HL-60 (cell line): ENCODE measurements around the gene INTS4.

ENCODE experiments used
- CTCF ChIP-seq: IDR thresholded peaks from one replicate; pipeline ENCODE4 v1.5.1; 2011; ENCODE audit warnings: low read length, control low read depth, inconsistent platforms; ENCODE audit not compliant: insufficient read depth
- GABPA ChIP-seq: IDR thresholded peaks from 2 replicates; pipeline ENCODE4 v1.6.1; 2012; ENCODE audit warnings: low read depth
- POLR2AphosphoS5 ChIP-seq: IDR thresholded peaks from 2 replicates; pipeline ENCODE4 v1.6.1; 2012; ENCODE audit warnings: low read depth
- REST ChIP-seq: IDR thresholded peaks from 2 replicates; pipeline ENCODE4 v1.6.1; 2012; ENCODE audit warnings: low read depth; ENCODE audit not compliant: insufficient replicate concordance

- TF ChIP-seq CTCF, result no peak
- TF ChIP-seq REST, result no peak
- no peak for TF ChIP-seq POLR2AphosphoS5
- no peak for TF ChIP-seq GABPA
Observed at GRCh38 chr11:77967121-77967520, 27.3 kb downstream of the INTS4 start.
